ENCODE results near the gene RBP3.

Gene RBP3

DNA sequence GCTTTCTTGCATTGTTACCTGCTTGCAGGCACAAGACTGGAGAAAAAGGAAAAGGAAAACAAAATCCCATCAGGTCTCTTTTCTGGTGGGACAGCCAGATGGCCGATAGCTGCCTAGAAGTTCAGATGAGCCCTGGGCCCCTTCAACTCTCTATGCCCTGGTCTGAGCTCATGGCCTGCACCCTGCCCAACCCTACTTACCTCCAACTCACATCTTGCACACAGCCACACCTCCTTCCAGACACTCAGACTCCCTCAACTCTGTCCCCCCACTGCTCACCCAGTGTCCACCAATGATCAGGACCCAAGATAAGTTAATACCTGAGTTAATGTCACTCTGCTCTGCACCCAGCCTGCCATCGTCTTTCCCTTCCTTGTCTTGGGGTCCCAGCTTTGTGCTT is 10.9 kb downstream of the RBP3 start:
- DNase-seq: no peak

DNA sequence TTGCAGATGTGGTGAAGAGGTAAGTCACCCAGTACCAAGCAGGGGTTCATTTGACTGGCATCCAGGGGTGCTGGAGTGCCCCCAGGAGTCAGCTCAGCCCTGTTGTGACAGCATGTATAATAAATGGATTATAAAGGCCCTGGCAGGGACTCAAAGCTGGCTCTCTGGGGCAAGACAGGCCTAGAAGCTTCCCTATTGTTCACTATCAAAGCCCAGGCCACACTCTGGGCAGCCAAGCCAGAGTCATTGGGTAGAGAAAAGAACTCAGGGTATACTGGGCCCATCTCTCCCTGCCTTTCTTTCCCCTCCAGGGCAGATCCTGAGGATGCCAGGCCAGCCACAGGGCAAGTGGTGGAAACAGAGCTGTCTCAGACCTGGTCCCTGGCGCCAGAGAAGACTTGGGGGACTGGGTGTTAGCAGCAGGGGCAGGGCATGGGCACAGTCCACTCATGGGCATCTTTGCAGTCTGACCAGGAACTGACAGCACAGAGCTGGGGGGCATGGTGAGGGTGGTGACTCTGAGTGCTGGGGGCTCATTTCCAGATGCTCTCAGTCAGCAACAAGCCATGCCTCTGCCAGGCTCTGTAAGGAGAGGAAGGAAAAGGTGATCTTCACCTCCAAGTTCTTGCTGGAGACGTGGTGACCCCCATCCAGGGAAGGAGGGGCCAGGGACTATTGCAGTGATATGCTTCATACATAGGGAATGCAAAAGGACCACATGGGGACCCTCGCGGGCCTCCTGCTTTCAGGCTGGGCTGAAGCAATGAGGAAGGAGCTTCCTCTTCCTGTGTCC is 11.7 kb downstream of the RBP3 start:
- DNase-seq: no peak

DNA sequence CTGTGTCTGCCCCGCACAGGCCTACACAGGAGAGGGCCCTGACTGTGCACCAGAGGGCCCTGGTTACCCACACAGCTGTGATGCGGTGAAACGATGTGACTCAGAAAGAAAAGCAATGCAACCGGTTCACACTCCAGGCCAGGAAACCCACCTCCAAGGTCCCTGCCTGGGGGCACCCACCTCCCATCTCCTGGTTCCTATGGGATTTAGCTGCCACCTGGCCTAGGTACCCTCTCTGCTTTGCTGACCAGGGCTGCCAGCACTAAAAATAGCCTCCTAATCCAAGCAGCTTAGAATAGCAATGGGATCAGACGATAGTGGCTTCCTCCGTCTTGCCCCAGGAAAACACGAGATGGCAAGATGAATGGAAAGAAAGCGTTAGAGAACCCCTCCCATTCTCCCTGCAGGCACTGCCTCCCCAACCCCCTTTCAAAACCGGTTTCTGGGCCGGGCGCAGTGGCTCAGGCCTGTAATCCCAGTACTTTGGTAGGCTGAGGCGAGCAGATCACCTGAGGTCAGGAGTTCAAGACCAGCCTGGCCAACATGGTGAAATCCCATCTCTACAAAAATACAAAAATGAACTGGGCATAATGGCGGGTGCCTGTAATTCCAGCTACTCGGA is 12.4 kb downstream of the RBP3 start:
- DNase-seq: no peak

DNA sequence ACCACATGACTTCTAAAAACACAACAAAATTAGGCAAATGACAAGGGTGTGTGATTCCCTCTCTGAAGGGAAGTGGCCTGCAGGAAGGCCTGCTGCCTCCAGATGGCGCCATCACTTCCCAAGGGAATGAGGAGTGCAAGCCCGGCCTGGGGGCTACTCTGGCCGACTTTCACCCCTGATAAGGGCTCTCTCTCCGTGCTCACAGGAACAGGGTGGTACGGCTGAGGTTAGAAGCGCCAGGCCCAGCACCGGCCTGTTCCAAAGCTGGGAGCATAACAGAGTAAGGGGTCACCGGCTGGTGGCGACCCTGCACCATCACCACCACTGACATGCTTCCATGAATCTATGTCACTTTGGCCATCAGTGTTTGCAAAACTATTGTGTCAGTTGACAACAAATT is 13.1 kb downstream of the RBP3 start:
- no peak for DNase-seq

DNA sequence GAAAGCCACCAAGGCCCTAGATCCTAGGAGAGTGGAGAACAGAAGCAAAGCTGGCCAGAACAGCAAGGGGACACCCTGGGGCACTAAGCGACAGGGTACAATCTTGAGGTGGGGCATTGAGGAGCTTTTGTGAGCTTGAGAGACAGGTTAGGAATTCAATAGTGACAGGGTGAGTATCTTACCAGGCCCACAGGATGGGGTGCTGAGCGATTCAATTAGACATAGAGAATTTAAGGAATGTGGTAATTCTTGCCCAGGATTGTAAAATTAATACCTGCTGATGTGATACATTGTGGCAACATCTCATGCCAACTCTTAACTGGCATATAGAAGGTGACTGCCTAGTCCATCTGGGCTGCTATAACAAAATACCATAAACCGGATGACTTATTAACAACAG is 14.0 kb downstream of the RBP3 start:
- no peak for DNase-seq

DNA sequence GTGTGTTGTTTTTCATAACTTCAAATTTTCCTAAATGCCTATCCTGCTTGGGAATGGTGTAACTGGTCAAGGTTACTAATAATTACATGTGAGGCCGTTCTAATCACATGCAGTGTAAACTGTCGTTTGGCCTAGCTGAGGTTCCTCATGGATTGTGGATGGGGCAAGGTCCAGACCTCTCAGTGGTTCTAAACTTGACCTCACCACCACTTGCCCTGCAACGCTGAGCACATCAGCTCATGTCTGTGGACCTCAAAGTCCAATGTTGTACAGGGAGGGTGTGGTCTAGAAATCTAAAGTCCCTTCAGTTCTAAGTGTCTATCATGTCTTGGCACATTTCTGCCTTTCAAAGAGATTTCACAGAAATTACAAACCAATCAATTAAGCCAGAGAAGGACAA is 15.6 kb downstream of the RBP3 start:
- no peak for DNase-seq

DNA sequence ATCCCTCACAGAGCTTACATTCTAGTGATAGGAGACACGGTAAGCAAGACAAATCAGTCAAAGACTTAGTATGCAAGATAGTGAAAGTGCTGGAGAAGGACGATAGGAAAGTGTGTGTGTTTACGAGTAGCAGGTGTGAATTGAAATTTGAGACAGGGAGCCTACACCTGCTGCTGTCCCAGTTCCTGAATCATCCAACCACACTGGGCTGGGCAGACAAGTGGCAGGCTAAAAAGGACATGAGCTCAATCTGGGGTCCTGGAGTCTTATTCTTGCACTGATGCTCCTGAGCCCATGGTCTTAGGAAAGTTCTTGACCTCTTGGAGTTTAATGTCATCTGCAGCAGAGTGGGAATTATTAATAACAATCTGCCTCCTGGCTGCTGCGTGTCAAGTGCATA is 16.2 kb downstream of the RBP3 start:
- peak; percentile 55 for DNase-seq

DNA sequence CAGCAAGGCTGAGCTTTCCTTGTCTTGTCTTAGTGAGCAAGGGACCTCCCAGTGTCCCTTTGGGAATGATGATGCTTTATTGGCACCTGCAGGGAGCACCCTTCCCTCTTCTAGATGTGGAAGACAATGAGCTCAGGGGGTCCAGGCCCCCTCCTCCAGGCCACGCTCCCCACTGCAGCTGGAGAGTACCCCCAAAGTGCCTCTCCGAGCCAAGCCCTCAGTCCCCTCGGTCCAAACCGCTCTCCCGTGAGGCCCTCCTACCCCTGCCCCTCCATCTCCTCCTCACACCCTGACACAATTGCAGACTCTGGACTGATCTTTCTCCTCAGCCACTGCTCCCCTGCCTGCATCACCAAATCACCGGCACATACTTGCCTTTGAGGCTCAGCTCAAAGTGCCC is 16.7 kb downstream of the RBP3 start:
- no peak for DNase-seq

DNA sequence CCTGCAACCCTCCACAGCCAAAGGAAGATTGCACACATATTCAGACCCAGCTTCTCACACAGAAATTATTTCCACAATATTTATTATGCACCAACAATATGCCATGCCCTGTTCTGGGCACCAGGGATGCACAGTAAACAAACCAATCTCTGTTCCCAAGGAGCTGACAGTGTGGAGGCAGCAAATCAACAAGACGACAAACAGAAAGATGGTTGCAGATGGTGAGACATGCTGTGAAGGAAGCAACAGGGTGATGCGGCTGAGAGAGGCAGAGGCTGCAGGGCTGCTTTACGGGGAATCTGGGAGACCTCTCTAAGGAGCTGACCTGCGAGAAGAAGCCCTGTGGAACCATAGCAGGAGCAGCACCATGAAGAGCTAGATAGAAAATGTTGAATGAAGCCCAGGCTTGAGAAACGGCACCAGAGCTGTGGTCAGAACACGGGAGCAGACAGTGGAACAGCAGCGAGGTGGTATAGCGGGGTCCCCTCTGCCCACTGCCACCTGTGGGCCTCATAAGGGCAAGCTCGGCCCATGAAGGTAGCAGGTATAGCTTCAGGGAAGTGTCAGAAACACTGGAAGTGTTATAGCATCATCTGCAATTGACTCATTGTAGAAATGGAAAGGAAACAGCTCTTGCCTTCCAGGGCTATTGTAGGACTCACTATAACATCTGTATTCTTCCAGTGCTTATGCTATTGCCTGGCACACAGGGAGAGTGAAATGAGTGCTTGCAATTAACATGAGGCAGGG is 17.4 kb downstream of the RBP3 start:
- no peak for DNase-seq

DNA sequence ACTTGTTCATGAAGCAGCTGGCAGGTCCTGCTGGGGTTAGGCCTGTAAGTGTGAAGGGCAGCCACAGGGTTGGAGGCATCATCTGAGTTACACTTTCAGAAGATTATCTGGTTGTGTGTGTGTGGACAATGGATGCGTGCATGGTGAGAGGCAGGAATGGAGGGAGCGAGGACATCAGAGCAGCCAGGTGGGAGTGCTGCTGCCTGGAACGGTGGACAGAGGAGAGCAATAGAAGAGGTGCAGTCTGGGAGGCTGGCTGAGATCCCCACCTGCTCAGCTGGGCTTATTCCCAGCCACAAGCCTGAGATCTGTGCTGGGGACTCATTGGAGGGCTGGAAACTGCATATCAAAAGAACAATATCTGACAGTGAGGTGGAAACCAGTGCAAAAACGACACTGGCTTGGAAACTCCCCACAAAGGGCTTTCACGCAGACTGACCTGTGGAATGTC is 18.0 kb downstream of the RBP3 start:
- DNase-seq: no peak

DNA sequence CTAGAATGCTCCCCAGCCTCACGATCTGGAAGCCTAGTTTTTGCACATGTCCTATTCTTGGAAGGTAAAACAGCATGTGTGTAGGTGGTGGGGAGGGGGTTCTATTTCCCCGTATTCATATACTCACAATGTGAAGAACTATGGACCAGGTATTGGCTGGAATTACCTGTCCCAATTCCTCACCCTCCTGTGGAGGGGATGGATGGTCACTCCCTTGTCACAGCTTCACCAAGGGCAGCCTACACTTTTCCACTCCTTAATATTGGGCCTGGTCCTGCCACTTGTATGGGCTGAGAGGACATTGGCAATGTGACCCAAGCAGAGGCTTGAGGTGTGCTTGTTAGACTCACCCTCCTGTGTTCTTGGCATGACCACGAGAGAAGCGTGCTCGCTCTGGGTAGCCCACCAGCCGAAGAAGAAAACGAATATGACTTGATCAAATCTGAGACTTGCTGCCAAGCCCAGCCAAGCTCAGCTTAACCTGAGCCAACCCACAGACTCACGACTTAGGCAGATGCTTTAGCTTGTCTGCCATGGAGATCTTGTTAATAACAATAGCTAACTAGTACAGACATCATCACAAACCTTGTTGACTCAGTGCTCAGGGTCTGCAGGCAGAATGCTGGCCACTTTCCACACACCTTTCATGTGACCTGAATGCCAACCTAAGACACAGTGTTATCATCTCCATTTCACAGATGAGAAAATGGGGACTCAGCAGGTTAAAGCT is 18.7 kb downstream of the RBP3 start:
- no peak for DNase-seq

DNA sequence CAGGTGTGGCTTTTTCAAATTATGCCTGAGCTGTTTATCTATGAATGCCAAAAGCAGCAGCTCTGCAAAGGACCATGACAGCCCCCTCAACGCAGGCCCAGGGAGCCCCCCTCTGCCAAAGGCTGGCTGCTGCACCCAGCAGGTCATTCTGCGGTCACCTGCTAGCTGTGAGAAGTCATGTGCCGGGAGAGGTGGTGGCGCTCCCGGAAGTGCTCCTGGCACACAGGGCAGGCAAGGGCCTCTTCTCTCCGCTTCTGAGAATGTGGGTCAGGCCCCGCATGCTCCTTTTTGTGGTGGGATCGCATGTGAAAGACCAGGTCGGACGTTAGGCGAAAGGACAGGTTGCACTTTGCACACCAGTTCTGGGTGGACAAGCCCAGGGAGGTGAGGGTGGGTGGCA is 19.5 kb downstream of the RBP3 start:
- no peak for DNase-seq

DNA sequence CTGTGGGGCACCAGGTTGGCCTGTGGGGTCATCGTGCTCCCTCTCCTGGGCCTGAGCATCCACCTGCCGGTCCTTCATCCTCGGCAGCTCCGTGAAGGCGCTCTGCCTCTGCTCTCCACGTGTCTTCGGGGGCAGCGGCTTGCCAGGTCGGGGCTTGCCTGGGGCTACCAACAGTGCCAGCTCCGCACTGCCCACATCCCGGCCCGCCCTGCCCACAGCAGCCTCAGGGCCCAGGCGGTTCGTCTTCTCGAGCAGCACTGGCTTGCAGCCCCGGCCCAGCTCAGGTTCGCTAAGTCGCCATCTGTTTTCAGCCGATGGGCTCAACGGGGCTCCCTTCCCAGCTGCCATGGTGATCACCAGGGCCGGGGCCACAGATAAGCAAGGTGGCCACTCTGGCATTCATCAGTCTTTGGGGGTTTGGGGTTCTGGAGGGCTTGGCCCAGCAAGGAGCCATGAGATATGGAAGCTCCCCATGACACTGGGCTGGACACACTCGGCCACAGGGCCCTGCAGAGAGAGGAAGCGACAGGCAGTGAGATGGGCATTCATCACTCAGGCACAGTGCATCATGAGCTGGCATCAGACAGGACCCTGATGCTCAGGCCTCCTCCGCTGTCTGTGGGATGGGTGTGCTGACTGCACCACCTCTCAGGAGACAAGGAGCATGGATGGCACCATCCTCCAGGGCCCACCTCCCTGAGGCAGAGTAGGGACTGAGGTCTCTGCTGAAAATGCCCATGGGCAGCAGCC is 20.4 kb downstream of the RBP3 start:
- no peak for DNase-seq

DNA sequence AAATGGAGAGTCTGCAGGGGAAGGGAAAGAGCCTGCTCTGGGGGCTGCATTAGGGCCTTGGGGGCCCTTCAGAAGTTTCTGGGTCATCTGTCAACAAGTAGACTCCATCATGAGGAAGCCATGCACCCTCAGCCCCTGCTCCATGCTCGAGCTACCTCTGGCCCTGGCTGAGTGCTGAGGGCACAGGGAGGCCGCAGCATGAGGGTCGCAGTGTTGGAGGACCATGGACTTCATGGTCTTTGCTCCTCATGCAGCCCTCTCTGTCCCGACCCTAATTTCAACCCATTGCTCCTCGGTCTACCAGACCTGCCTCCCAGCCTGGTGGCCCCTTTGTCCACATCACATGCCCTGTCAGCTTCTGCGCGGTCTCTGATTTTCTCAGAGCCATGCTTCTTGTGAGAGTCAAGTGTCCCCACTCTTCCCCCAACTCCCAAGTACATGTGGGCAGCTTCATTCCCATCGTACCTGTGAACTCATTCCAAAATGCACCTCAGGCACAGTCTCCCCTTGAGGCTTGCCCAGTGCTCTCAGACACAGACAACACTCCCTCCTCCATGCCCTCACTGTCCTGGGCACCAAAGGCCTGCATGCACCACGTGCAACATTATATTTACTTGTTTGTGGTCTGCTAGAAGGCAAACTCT is 21.2 kb downstream of the RBP3 start:
- no peak for DNase-seq

DNA sequence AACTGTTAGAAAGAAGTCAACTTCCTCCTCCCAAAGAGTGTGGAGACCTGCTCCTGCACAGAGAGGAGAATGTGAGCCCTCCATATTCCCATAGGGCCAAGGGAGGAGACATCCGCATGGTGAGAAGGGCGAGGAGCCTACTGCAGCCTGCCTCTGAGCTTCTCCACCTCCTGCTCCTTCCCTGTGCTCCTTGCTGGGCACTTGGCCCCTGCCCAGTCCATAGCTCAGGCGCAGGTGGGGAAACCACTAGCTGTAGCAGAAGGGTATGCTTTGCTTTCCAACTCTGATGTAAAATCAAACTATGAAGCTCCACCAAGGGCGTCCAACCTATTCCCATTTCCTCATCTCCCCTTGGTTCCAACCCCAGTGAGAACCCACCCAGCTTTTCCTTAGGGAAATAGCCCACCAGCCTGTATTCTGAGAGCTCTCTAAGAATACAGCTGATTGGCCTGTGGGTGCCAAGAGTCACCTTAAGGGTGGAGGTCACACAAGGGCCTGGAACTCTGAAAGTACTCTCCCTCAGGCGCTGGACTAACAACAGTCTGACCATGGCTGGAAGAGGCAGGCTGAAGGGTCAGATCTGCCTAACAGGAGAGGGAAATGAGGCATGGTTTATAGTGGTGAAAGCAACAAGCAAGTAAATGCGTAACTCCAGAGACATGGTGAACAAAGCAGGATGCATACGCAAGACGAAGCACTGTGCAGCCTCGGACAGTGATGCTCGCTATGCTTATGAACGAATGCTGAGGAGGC is 22.0 kb downstream of the RBP3 start:
- DNase-seq: no peak

DNA sequence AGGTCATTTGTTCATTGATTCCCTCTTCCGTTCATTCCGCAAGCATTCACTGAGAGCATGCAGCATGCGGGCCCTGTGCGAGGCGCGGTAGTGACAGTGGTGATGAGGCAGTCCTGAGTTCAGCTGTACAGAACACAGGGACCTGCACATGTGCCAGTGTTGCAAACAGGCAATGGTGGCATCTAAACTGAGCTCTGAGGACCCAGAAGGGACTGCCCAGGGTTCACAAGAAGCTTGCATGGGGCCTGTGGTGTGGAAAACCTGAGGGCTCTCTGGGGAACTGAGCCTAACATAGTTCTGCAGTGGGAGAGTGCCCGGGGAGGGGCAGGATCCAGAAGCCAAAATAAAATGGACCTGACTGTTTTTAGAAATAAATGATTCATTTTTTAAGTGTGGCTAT is 22.7 kb downstream of the RBP3 start:
- no peak for DNase-seq

DNA sequence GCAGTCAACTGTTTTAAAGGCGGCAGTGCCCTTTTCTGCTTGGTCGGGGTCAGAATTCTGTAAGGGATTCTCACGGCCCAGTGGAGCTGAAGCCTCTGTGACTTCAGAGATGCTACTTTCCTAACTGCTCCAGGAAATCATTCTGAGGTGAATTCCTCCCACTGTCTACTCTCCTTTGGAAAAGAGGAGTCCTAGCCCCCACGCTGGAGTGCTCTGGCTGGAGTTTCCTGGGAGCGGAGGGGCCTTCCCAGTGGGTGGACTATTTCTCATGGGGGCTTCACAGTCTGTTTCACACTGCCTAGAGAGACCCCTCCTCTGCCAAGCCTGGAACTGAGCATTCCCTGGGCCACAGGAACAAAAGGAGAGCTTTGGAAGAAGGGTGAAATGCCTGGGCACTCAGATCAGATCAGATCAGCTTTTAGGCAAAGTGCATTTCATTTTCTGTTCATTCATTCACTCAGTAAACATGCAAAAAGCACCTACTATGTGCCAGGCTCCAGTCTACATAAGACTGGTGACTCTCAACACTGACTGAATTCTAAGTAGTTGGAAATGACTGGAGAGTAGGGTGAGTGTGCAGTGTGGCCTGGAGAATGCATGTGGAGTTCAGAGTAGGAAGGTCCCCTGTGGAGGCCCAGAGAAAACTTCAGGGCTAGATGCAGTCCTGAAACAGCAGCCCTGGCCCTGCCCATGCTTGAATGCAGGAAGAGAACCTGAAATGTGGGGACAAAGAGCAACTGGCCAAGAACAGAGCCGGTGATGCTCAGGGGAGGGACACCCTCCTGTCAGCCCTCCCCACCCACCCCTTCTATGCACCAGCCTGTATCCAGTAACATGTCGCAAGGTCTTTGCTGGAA is 23.7 kb downstream of the RBP3 start:
- no peak for DNase-seq

DNA sequence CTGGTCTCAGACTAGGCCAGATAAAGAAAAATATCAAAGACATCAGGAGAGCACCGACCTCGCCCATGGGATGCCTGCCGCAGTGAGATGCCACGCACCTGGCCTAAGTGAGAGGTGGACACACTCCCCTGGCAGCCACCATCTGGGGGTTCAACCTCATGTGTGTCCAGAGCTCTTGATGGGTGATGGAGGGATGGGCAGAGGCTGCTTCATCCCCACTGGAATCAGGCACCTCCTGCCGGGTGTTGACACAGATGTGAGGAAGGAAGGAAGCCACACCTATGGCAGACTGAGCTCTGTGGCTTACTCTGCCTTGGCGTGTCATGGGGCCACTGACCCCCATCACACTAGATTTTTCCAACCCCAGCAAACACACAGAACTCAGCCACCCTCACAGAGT is 24.6 kb downstream of the RBP3 start:
- no peak for DNase-seq

DNA sequence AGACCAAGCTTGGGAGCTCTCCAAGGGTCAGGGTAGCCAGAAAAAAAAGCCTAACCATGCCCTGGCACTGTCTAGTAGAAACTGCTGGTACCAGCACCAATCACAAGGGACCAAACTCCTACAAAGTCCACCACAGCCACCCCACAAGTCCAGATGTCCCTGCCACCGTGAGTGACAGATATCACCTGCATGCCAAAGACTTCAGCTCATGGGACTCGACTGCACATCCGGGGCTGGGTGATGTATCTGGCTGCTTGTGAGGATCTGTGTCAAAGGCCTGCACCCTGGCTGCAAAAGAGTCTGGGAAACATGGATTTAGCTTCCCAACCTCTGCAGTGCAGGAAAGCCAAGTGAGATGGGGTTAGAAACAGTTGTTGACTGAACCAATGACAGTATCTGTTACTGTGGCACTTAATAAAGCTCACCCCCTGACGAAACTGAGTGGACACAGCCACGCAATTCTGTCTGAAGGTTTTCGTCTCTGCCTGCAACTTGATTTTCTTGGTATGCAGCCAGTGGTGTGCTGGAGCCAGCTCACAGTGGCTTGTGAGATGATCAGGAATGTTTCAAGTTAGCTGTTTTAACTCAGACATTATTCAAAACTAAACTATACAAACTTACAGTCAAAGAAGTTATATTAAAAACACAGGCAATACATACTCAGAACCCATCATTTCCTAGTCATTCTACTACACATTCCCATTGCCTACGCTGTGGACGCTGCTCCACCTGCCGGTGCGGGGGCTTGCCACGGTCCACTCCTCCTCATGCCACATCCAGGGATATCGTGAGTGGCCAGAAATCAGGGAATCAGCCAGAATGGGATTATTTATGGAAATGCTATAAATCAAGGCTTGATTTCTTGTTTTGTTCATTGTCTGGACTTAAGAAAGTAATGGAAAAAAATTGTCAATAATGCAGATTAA is 26.7 kb downstream of the RBP3 start:
- no peak for DNase-seq

Measured in NCI-H2171 (cell line).